Right cardiac atrium (tissue), 5 donors: ENCODE measurements around the gene MGA. TPM values are rescaled to one million over a fixed set of nuclear protein-coding genes. Genes with fewer than 3 reads are reported as not detected.
A peak's percentile ranks its signal among the peaks of the same experiment; 100 is the strongest.

Experiments used
- ATAC-seq, 2 donors: fragments of 200-7000 bp; cut with Tn5 transposase; one replicate each; pipeline versions ENCODE4 v1.8.0 to v1.9.1; 2020; ENCODE audit warnings: moderate library complexity in 2 of 2, mild to moderate bottlenecking in 1 of 2
- DNase-seq, 3 donors: peaks; one replicate each; pipeline ENCODE4 v3.0.0-alpha.2; 2020
- H3K27ac ChIP-seq: one replicate; pipeline ENCODE4 v1.5.1; 2013; ENCODE audit warnings: mild to moderate bottlenecking, low read length, control low read depth, moderate library complexity
- H3K27me3 ChIP-seq: one replicate; pipeline ENCODE4 v1.6.1; 2013; ENCODE audit not compliant: control insufficient read depth, insufficient read depth
- H3K4me1 ChIP-seq: one replicate; pipeline ENCODE4 v1.6.1; 2013; ENCODE audit warnings: low read length; ENCODE audit not compliant: control insufficient read depth, insufficient read depth
- H3K4me3 ChIP-seq: one replicate; pipeline ENCODE4 v1.5.1; 2013; ENCODE audit warnings: low read length, control low read depth
- H3K9me3 ChIP-seq: one replicate; pipeline ENCODE4 v1.6.1; 2013; ENCODE audit warnings: low read length; ENCODE audit not compliant: control insufficient read depth
- WGBS: extraction: QIAGEN DNeasy Blood & Tissue Kit; methylation state at CpG from one replicate; pipeline ENCODE4 v1.1.7; 2013; 5-methylcytosine and 5-hydroxymethylcytosine counted together
- intact Hi-C, 4 donors: fragments of 100-400 bp; cut with DNase I; formaldehyde crosslinking; loops; one replicate each; pipeline versions ENCODE4 v1.11.0 to v1.14.0; 2022 to 2023
- polyA plus RNA-seq: library from polyadenylated mRNA; stranded (reverse); fragments of 200-250 nt; gene quantifications from one replicate; pipeline ENCODE4 v1.2.3, GENCODE V29; 2013
- total RNA-seq, 4 donors: library from RNA; stranded (reverse); fragmentation: NEBNext Ultra II Directional; extraction: Animal tissue kit (Norgen Biotek cat#: 25700); gene quantifications; one replicate each; pipeline ENCODE4 v1.2.1, GENCODE V29; 2021
- donor health status: healthy with polysubstance abuse.
- donor health status: DM: no; HTN: yes; CAD: no.
- donor health status: DM: no; HTN: no; CAD: no.
- donor health status: DM: no; HTN: yes; CAD: no; lungs with severe emphysema.
- donor health status: DM: yes; HTN: yes; CAD: no.

Gene MGA
- total and polyA plus RNA-seq, 5 donors: 4.2 to 39.2 (median 36.5) TPM

DNA sequence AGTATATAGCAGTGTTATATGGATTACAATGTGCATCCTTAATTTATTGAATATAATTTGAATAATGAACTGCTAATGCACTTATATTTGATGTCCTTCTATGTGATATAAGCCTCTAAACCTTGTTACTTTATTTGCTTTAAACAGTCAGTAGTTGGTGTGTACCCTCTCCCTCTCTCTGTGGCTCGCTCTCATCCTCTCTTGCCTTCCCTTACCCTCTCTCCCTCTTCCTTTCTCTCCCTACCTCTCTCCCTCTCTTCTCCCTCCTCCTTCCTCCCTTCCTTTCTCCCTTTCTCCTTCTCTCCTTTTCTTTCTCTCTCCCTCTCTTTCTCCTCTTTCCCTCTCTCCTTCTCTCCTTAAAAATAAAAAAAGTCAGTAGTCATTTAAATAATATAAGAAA lies 28.9 kb downstream of the MGA start:
- DNase-seq: no peak
- WGBS: 100% methylated on average over 1 of the region's 1 CpG
- ATAC-seq: no peak

DNA sequence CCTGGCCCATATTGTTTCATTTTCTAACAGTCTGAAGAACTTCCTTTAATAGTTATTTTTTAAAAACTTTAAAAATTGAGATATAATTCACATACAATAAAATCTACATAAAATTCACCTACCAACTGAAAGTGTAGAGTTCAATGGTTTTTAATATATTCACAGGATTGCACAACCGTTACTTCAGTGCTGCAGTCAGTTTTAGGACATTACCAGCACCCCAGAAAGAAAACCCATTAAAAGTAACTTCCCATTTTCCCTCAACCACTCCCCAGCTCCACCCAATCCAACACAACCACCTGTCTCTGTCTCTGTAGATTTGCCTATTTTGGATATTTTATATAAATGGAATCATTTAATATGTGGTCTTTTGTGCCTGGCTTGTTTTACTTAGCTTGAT lies 29.6 kb downstream of the MGA start:
- Histone ChIP-seq H3K4me3 (no peak overlapping the region), H3K4me1 (peaks cover 2% of the 10 kb centered on the region), H3K27ac (no peak overlapping the region), H3K9me3 (no peaks in the 10 kb centered on the region), H3K27me3 (no peaks in the 10 kb centered on the region)
- no peak for DNase-seq
- 90% methylated on average over 1 of the region's 1 CpG for WGBS
- intact Hi-C loops: no loop called here
- ATAC-seq: no peak

More for the DNA sequence above, 28.9 kb downstream of the MGA start:
- Histone ChIP-seq H3K27ac (no peak overlapping the region), H3K9me3 (no peaks in the 10 kb centered on the region), H3K27me3 (no peaks in the 10 kb centered on the region), H3K4me1 (peaks cover 2% of the 10 kb centered on the region), H3K4me3 (no peak overlapping the region)
- intact Hi-C loops: no loop called here

DNA sequence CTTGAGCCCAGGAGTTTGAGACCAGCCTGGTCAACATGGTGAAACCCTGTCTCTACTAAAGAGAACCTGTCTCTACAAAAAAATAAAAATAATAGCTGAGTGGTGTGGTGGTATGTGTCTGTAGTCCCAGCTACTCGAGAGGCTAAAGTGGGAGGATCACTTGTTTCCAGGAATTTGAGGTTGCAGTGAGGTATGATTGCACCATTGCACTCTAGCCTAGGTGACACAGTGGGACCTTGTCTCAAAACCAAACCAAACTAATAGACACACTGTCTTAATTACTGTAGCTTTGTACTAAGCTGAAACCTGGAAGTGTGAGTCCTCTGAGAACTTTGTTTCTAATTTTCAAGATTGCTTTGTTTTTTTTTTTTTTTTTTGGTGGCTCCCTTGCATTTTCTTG lies 30.4 kb downstream of the MGA start:
- peaks cover 3% of the 10 kb centered on the region for H3K4me1 ChIP-seq
- no peak for ATAC-seq

GRCh38 chr15:41691471-41691870 lies 31.3 kb downstream of the MGA start:
- 84% methylated on average over 2 of the region's 2 CpGs for WGBS
- Histone ChIP-seq H3K4me1 (peaks cover 3% of the 10 kb centered on the region), H3K27me3 (no peaks in the 10 kb centered on the region), H3K27ac (no peak overlapping the region), H3K4me3 (no peak overlapping the region), H3K9me3 (no peaks in the 10 kb centered on the region)
- intact Hi-C loops: no loop called here
- no peak for DNase-seq
- ATAC-seq: no peak

More for the DNA sequence above, 30.4 kb downstream of the MGA start:
- intact Hi-C loops: no loop called here
- Histone ChIP-seq H3K27me3 (no peaks in the 10 kb centered on the region), H3K4me3 (no peak overlapping the region), H3K27ac (no peak overlapping the region), H3K9me3 (no peaks in the 10 kb centered on the region)
- DNase-seq: no peak
- WGBS: 53% methylated on average over 1 of the region's 1 CpG

DNA sequence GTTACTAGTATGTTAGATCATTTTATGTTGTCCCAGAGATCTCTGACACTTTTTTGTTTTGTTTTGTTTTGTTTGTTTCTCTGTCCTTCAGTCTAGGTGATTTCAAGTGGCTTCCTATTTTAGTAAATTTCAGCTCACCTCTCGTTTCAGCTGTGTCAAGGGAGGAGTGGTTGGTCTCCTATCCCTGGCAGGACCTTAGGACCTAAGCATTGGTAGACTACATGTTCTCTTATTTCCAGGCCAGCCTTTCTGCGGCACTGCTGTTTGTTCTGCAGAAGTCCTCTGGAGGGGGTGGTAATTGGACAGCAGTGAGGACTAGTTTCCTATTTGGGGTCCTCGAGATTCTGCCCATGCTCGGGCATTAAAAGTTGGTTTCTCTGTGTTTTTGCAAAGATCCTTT lies 31.8 kb downstream of the MGA start:
- H3K4me1 ChIP-seq: peaks cover 3% of the 10 kb centered on the region
- no peak overlapping the region for H3K27ac ChIP-seq
- intact Hi-C loops: no loop called here
- ATAC-seq (no peak), DNase-seq (no peak)
- whole genome bisulfite sequencing: 76% methylated on average over 4 of the region's 4 CpGs
- no peaks in the 10 kb centered on the region for H3K27me3 ChIP-seq
- H3K9me3 ChIP-seq: no peaks in the 10 kb centered on the region
- no peak overlapping the region for H3K4me3 ChIP-seq

DNA sequence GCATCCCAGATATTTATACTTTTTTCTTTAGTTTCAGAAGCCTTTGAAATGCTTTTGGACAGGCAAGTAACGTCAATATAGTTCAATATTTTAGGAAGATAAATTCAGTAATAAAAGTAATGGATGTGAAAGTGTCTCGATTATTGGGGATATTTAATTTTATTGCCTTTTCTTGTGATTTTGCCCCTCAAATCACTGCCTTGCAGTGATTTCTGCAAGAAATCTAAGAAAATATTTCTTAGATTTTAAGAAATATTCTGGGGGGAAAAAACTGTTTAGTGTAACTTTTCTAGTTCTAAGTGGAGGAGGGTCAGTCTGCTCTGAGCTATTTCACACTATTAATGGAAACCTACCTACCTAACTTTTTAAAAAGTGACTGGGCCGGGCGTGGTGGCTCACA lies 33.6 kb downstream of the MGA start:
- Histone ChIP-seq H3K4me3 (no peak overlapping the region), H3K4me1 (peaks cover 3% of the 10 kb centered on the region), H3K9me3 (no peaks in the 10 kb centered on the region), H3K27me3 (no peaks in the 10 kb centered on the region), H3K27ac (no peak overlapping the region)
- intact Hi-C loops: no loop called here
- WGBS: 98% methylated on average over 4 of the region's 4 CpGs
- DNase-seq (no peak), ATAC-seq (no peak)

GRCh38 chr15:41695750-41696436 lies 35.7 kb downstream of the MGA start:
- no peak for DNase-seq

DNA sequence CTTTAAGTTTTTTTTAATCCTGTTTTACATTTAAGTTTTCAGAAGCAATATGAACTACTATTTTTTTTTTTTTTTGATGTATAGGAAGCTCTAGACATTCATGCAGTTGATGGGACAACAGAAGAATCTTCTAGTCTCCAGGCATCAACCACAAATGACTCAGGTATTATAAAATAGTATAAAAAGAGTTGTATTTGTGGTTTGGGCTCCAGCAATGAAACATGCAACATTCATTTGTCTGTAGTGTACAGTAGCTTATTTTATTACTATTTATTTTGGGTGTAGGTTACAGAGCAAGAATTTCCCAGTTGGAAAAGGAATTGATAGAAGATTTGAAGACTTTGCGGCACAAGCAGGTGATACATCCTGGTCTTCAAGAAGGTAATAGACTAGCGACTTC lies 38.6 kb downstream of the MGA start:
- no peak for DNase-seq
- 100% methylated on average over 2 of the region's 2 CpGs for WGBS
- Histone ChIP-seq H3K9me3 (no peaks in the 10 kb centered on the region), H3K27me3 (no peaks in the 10 kb centered on the region), H3K27ac (no peak overlapping the region), H3K4me1 (peaks cover 1% of the 10 kb centered on the region), H3K4me3 (no peak overlapping the region)
- ATAC-seq: no peak
- intact Hi-C loops: no loop called here

More at GRCh38 chr15:41695750-41696436, 35.7 kb downstream of the MGA start:
- 49% methylated on average over 8 of the region's 8 CpGs for WGBS
- Histone ChIP-seq H3K9me3 (no peaks in the 10 kb centered on the region), H3K4me3 (no peak overlapping the region), H3K4me1 (peaks cover 1% of the 10 kb centered on the region), H3K27me3 (no peaks in the 10 kb centered on the region), H3K27ac (no peak overlapping the region)
- intact Hi-C loops: no loop called here
- ATAC-seq: peak; percentile 59 to 60

DNA sequence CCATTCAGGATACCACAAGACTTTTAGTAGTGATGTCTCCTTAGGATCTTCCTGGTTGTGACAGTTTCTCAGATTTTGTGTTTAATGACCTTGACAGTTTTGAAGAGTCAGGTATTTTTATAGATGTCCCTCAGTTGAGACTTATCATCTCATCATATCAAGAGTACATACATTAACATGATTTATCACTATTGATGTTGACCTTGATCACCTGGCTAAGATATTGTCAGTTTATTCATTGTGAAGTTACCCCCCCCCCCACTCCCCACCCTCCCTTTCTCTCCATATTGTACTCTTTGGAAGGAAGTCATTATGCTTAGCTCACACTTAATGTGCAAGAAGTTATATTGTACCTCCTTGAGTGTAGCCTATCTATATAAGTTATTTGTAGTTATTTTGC lies 42.9 kb downstream of the MGA start:
- Histone ChIP-seq H3K27me3 (no peaks in the 10 kb centered on the region), H3K27ac (no peak overlapping the region), H3K4me1 (no peaks in the 10 kb centered on the region), H3K4me3 (no peak overlapping the region), H3K9me3 (no peaks in the 10 kb centered on the region)
- DNase-seq (no peak), ATAC-seq (no peak)
- intact Hi-C loops: no loop called here

DNA sequence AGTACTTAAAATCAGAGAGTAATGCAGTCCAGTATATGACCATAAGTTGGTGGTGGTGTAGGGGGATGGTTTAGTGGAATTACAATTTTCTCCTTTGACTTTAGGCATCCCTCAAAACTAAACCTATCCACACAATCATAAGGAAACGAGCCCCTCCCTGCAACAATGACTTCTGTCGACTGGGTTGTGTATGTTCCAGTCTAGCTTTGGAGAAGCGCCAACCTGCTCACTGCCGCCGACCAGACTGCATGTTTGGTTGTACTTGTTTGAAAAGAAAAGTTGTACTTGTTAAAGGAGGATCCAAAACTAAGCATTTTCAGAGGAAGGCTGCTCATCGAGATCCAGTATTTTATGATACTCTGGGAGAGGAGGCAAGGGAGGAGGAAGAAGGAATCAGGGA lies 52.8 kb downstream of the MGA start:
- Histone ChIP-seq H3K27me3 (no peaks in the 10 kb centered on the region), H3K4me1 (no peaks in the 10 kb centered on the region), H3K4me3 (no peak overlapping the region), H3K27ac (no peak overlapping the region), H3K9me3 (no peaks in the 10 kb centered on the region)
- ATAC-seq: peak; percentile 77 to 86
- intact Hi-C loops: no loop called here
- WGBS: 34% methylated on average over 6 of the region's 6 CpGs
- DNase-seq: peak in 2 of 3 donors; percentile 29 to 73

DNA sequence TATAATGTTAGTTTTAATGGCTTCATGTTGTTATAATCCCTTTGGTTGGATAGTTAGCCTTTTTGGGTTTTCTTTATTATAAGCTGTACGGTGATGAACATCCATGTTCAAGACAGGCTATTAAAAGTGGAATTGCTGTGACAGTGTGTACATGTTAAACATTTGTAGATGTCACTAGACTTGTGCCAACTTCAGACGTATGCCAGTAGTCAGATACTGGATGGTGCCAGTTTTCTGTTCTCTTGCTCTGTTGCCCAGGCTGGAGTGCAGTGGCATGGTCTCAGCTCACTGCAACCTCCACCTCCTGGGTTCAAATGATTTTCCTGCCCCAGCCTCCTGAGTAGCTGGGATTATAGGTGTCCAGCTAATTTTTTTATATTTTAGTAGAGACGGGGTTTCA lies 54.1 kb downstream of the MGA start:
- Histone ChIP-seq H3K4me3 (no peak overlapping the region), H3K27ac (no peak overlapping the region), H3K27me3 (no peaks in the 10 kb centered on the region), H3K9me3 (no peaks in the 10 kb centered on the region), H3K4me1 (no peaks in the 10 kb centered on the region)
- DNase-seq (no peak), ATAC-seq (no peak)
- WGBS: 86% methylated on average over 3 of the region's 3 CpGs
- intact Hi-C loops: no loop called here

- ATAC-seq (no peak), DNase-seq (no peak)
- no peaks in the 10 kb centered on the region for H3K9me3 ChIP-seq
- no peak overlapping the region for H3K4me3 ChIP-seq
- no peaks in the 10 kb centered on the region for H3K27me3 ChIP-seq
- intact Hi-C loops: no loop called here
- H3K4me1 ChIP-seq: no peaks in the 10 kb centered on the region
- H3K27ac ChIP-seq: no peak overlapping the region
These were observed 56.7 kb downstream of the MGA start for GRCh38 chr15:41716864-41717263.
